HL-60/S4 treated with phorbol 12-myristate 13-acetate at 8.2 ng/mL for 4 days and 3 days (cell line): ENCODE data around the gene SH3BP2.

Experiments used
- in situ Hi-C: fragments of 300-500 bp; cut with MboI; formaldehyde crosslinking; loops from 2 replicates; pipeline ENCODE4 v1.15.0; 2022; ENCODE audit warnings: low sequenced_read_pairs

The SH3BP2 gene

GRCh38 chr4:2817701-2818350 is 24.9 kb downstream of the SH3BP2 start:
- in situ Hi-C loops = no loop called here

DNA sequence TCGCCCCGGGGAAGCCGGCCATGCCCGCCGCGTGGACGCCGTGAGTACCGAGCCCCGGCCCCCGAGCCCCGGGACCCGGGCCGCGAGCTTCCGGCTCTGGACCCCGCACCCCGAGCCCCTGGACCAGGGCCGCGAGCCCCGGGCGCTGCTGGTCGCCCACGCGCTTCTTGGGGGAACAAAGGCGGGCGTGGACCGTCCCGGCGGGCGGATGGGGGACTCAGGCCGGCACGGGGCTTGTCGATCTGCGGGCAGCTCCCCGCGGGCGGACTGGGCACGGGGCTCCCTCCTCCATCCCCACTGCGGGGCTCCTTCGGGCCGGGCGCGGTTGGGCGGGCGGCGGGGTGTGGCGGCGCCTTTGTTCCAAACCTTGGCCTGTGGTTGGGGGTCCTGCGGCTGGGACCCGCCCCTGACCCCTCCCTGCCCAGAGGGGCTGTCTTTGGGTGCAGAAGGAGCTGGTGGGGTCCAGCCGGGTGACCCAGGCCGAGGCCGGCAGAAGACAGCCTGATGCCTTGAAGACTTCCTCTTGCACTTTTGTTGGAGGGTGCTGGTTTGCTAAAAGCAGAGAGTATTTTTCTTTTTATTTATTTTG is 25.6 kb downstream of the SH3BP2 start:
- in situ Hi-C loops = no loop called here

DNA sequence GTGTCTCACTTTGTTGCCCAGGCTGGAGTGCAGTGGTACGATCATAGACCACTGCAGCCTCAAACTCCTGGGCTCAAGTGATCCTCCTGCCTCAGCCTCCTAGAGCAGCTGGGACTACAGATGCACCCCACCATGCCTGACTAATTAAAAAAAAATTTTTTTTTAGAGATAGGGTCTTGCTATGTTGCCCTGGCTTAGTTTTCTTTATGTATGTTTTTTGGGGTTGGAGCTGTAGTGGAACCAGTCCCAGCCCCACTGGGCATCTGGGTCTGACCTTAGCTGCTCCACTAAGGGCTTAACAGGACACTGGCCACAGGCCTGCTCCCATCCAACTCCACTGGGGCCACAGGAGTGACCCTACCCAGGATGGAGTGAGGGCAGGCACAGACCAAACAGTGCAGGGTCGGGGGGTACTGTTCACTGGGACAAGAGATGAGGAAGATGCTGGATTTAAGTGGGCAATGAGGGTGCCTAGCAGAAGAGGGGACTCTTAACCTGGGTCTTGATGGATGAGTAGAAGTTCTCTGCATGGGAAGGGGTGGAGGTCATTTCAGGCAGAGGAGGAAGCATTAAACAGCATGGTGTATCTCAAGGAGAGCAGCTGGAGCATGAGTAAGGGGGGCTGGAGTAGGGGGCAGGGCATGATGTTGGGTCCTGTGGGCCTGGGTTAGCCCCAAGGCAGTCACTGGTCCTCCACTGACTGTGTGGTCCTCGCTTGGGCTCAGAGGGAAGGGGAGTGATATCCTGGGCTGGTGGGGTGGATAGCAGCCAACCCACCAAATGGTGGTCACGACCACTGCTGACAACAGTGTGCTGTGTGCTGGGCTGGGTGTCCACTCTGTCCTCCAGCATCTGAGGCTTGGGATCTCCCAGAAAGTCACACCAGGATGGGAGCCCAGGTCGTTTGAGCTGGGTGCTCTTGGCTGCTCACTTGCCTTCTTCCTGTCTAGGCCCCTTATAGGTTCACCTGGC is 26.6 kb downstream of the SH3BP2 start:
- in situ Hi-C loops = no loop called here

DNA sequence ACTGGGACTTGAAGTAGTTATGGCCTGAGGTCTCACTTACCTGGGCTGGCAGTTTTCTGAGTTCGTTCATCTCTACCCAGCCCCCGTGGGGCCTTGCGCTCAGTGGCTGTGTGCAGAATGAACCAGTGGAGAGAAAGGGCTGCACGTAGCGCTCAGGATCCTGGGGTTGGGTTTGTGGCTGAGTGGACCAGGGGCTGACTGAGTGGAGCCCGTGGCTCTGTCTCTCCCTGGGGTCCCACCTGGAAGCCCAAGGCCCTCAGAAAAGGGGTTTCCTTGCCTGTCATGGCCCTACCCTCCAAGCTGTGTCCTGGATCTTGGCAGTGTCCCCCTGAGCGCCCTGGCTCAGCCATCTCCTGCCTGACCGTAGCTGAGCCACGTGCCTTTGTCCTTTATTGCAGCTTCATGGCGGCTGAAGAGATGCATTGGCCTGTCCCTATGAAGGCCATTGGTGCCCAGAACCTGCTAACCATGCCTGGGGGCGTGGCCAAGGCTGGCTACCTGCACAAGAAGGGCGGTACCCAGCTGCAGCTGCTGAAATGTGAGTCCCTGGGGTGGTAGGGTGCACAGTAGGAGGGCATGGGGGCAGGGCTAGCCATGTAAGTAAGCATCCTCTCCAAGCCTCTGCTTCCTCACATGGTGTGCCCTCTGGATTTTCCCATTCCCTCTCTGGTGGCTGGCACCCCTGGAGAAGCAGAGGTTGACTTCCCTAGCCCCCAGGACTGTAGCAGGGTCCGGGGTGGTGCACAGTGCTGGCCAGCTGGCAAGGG is 27.5 kb downstream of the SH3BP2 start:
- in situ Hi-C loops = no loop called here

DNA sequence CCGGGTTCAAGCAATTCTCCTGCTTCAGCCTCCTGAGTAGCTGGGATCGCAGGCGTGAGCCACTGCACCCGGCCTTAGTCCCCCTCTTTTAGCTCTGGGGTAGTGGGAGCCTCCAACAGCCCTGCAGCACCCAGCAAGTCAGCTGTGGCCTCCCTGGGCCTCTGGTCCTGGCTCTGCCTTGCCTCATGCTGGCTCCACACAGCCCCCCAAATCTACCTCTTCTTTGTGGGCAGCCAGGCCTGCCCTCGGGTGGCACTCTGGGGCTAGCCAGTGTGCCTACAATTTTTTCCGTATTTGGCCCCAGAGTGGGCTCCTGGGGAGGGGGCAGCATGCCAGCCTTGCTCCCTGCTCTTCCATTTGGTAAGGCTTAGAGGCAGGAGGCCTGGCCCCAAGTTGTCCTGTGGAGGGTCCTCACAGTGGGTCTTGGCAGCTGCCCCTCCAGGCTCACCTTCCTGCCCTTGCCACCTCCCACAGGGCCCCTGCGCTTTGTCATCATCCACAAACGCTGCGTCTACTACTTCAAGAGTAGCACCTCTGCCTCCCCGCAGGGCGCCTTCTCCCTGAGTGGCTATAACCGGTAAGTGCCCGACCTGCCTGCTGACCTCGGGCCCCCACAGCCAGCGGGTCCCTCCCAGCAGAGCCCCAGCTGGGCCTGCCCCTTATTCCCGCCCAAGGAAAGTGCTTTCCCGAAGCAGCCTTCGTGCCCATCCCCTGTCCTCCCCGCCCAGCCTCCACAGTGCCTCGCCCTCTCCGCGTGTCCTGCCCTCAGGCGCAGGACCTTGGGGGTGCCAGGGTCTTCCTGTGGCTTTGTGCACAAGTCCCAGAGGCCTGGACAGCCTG is 29.8 kb downstream of the SH3BP2 start:
- in situ Hi-C loops = no loop called here

- in situ Hi-C loops = no loop called here
Measured at GRCh38 chr4:2823301-2823670, 30.4 kb downstream of the SH3BP2 start.

DNA sequence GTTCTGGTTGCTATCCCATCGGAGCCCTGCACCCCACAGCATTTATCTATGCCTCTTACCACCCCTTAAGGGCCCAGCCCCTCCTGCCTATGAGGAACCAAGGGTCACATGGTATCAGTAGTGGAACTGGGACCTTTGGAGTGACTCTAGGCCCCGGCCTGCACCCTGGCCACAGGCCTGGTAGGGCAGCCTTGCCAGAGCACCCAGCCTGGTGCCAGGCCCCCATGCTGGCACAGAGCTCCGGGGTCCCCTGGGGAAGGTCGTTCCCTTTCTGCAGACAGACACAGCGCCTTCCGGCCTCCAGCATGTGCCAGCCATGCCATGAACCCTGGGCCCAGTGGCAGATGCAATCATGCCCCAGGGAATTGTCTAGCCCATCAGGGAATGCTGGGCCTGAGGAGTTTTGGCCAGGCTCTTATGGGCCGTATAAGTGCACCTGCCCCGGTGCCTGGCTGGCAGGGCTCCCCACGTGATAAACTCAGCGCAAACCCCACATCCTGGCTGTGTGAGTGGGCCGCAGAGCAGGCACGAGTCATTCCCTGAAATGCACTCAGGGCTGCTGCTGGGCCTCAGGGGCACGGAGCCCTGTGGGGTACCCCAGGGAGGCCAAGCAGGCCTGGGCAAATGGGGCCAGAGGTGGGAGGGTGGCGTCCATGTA is 30.9 kb downstream of the SH3BP2 start:
- in situ Hi-C loops = no loop called here

- in situ Hi-C loops = no loop called here
Measured at GRCh38 chr4:2824329-2824835, 31.5 kb downstream of the SH3BP2 start.

- in situ Hi-C loops = no loop called here
Measured at GRCh38 chr4:2824836-2825381, 32.0 kb downstream of the SH3BP2 start.

- in situ Hi-C loops = no loop called here
Measured at GRCh38 chr4:2825740-2826139, 32.9 kb downstream of the SH3BP2 start.

DNA sequence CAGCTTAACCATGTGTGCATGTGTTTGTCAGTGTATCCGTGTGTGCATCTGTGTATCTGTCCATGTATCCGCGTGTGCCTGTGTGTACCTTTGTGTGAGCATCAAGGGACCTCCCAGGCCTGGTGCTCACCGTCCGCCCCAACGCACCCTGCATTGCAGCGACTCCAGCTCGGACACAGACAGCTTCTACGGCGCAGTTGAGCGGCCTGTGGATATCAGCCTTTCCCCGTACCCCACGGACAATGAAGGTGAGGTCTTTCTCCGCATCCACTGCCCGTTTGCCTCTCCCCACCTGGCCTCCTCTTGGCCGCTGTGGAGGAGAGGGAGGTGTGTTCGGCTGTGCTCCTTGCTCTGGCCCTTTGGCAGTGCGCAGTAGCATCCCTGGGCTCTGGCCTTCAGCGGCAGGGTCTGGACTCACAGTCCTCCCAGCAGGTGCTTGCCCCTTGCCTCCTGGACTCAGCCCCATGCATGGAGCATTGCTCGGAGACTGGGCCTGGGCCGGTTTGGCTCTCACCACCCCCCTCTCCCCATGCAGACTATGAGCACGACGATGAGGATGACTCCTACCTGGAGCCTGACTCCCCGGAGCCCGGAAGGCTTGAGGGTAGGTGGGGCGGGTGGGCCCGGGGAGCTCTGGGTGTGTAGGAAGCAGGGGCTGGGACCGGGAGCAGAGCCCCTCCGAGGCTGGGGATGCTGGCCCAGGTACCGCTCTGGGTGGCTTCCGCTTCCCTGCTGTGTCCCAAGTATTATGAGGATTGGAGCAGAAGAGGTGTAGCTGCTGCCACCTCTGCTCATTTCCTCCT is 34.4 kb downstream of the SH3BP2 start:
- in situ Hi-C loops = no loop called here

DNA sequence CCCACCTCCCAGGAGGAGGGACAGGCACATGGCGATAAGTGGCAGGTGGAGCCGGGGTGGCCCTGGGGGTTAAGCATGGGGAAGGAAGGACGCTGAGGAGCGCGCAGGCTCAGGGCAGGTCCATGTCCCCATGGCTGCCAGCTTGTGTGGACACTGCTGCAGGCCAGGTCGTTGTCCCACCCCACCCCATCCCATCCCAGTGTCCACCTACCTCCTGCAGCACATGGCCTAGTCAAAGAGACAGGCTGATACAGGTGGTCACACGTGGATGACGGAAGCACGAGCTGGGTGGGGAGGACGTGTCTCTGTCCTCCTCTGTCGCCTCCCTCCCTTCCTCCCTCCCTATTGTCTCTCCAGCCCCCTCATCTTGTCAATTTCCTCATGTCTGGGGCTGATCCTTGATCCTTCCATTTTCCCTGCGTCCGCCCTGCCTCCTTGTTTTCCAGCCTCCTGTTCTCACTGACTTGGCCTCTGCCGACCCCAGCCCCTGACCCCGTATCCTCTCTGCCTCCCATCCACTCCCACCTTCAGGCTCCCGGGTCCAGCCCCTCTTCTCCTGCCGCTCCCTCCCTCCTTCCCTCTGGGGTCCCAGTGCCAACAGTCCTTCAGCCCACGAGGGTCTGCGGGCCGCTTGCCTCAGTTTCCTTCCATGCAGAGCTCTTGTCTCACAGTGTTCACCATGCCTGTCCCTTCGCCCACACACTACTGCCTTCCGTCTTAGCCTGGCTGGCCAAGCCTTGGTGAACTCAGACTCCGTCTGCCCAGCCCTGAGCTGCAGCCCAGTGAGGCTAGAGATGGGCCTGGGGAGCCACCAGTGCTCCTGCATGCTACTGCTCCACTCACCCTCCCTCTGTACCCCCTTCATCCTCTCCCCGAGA is 35.2 kb downstream of the SH3BP2 start:
- in situ Hi-C loops = no loop called here

- in situ Hi-C loops = no loop called here
Measured at GRCh38 chr4:2828758-2829181, 35.9 kb downstream of the SH3BP2 start.

DNA sequence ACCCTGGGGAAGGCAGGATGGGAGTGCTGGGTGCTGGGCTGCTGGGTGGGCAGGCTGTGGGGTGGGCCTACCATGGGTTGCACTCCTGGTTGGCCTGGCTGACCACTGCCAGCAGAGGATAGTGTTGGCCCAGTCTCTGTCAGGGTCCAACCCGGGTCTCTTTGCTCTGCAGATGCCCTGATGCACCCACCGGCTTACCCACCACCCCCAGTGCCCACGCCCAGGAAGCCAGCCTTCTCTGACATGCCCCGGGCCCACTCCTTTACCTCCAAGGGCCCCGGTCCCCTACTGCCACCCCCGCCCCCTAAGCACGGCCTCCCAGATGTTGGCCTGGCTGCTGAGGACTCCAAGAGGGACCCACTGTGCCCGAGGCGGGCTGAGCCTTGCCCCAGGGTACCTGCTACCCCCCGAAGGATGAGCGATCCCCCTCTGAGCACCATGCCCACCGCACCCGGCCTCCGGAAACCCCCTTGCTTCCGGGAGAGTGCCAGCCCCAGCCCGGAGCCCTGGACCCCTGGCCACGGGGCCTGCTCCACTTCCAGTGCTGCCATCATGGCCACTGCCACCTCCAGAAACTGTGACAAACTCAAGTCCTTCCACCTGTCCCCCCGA is 36.5 kb downstream of the SH3BP2 start:
- in situ Hi-C loops = no loop called here

- in situ Hi-C loops = no loop called here
Measured at GRCh38 chr4:2829933-2830451, 37.1 kb downstream of the SH3BP2 start.
